ENCODE measurements around the gene KCNN1.
A peak's percentile ranks its signal among the peaks of the same experiment; 100 is the strongest.

Gene KCNN1

GRCh38 chr19:17932485-17933338 is 34.2 kb upstream of the KCNN1 start, which contains the start of gene CCDC124 (continued):
- TF ChIP-seq GLI4 (tag by site-specific recombination; IDR thresholded peaks at IDR 0.05): no peak
- 0 out of 2 replicates have a peak, but pooled peaks have one; percentile 13 for TF ChIP-seq REST (tag by site-specific recombination; IDR thresholded peaks at IDR 0.05)
- peak; percentile 43; the same call in 1 of the 2 replicates for TF ChIP-seq SCRT2 (tag by site-specific recombination; IDR thresholded peaks at IDR 0.05)
- no peak for TF ChIP-seq ZNF121 (tag by site-specific recombination; IDR thresholded peaks at IDR 0.05)
- no peak for TF ChIP-seq ZNF510 (tag by site-specific recombination; IDR thresholded peaks at IDR 0.05; ENCODE audit: insufficient replicate concordance)
- TF ChIP-seq PATZ1 (tag by site-specific recombination; IDR thresholded peaks at IDR 0.05): peak; percentile 60
- no peak for TF ChIP-seq ZNF112 (tag by site-specific recombination; IDR thresholded peaks at IDR 0.05)
- TF ChIP-seq KLF1 (tag by site-specific recombination; IDR thresholded peaks at IDR 0.05): no peak
- no peak for TF ChIP-seq ZNF10 (tag by site-specific recombination; IDR thresholded peaks at IDR 0.05)
- no peak for TF ChIP-seq ZNF221 (tag by site-specific recombination; IDR thresholded peaks at IDR 0.05; ENCODE audit: borderline replicate concordance)
- TF ChIP-seq ZNF202 (tag by site-specific recombination; IDR thresholded peaks at IDR 0.05; ENCODE audit: borderline replicate concordance): no peak
- no peak for TF ChIP-seq HOXA7 (CRISPR knock-in tag; IDR thresholded peaks at IDR 0.05; ENCODE audit: borderline replicate concordance)
- TF ChIP-seq ZNF670 (tag by site-specific recombination; IDR thresholded peaks at IDR 0.05; ENCODE audit: low read depth): no peak
- no peak for TF ChIP-seq ZNF837 (tag by site-specific recombination; IDR thresholded peaks at IDR 0.05)
- TF ChIP-seq CTCF (tag by site-specific recombination; IDR thresholded peaks at IDR 0.05): peak; percentile 99
- TF ChIP-seq ZFP69B (tag by site-specific recombination; IDR thresholded peaks at IDR 0.05): peak; percentile 95
- no peak for TF ChIP-seq ZNF132 (tag by site-specific recombination; IDR thresholded peaks at IDR 0.05; ENCODE audit: borderline replicate concordance)
- no peak for TF ChIP-seq PBX3 (CRISPR knock-in tag; IDR thresholded peaks at IDR 0.05)
- peak; percentile 96 for TF ChIP-seq SP3 (tag by site-specific recombination; IDR thresholded peaks at IDR 0.05)
- no peak for TF ChIP-seq ZNF658 (tag by site-specific recombination; IDR thresholded peaks at IDR 0.05)
- TF ChIP-seq PRDM4 (tag by site-specific recombination; IDR thresholded peaks at IDR 0.05): peak; percentile 17
- peak; percentile 57 for TF ChIP-seq ZSCAN18 (tag by site-specific recombination; IDR thresholded peaks at IDR 0.05)
- TF ChIP-seq ZNF341 (tag by site-specific recombination; IDR thresholded peaks at IDR 0.05; ENCODE audit: low read depth): no peak
- TF ChIP-seq ZNF629 (tag by site-specific recombination; IDR thresholded peaks at IDR 0.05): peak; percentile 95
- no peak for TF ChIP-seq ZNF513 (tag by site-specific recombination; IDR thresholded peaks at IDR 0.05)

Measured in HEK293 (cell line).